Measurements from ENCODE around the gene MVB12B.

MVB12B gene

GRCh38 chr9:126380447-126380846 is 53.8 kb downstream of the MVB12B start:
- in situ Hi-C loops (cut with MboI; ENCODE audit: low sequenced_read_pairs): no loop called here

GRCh38 chr9:126381195-126381594 is 54.6 kb downstream of the MVB12B start:
- in situ Hi-C loops (cut with MboI; ENCODE audit: low sequenced_read_pairs): no loop called here

- in situ Hi-C loops (cut with MboI; ENCODE audit: low sequenced_read_pairs): no loop called here
Observed at GRCh38 chr9:126383406-126384046, 56.9 kb downstream of the MVB12B start.

- in situ Hi-C loops (cut with MboI; ENCODE audit: low sequenced_read_pairs): no loop called here
Observed at GRCh38 chr9:126384926-126385325, 58.3 kb downstream of the MVB12B start.

- in situ Hi-C loops (cut with MboI; ENCODE audit: low sequenced_read_pairs): no loop called here
Observed at GRCh38 chr9:126386088-126386487, 59.5 kb downstream of the MVB12B start.

GRCh38 chr9:126386776-126387175 is 60.1 kb downstream of the MVB12B start:
- in situ Hi-C loops (cut with MboI; ENCODE audit: low sequenced_read_pairs): no loop called here

GRCh38 chr9:126388964-126389708 is 62.5 kb downstream of the MVB12B start:
- in situ Hi-C loops (cut with MboI; ENCODE audit: low sequenced_read_pairs): no loop called here

GRCh38 chr9:126389992-126390391 is 63.4 kb downstream of the MVB12B start:
- in situ Hi-C loops (cut with MboI; ENCODE audit: low sequenced_read_pairs): no loop called here

- in situ Hi-C loops (cut with MboI; ENCODE audit: low sequenced_read_pairs): no loop called here
Observed at GRCh38 chr9:126390923-126391322, 64.3 kb downstream of the MVB12B start.

GRCh38 chr9:126391713-126392661 is 65.4 kb downstream of the MVB12B start:
- in situ Hi-C loops (cut with MboI; ENCODE audit: low sequenced_read_pairs): no loop called here

- in situ Hi-C loops (cut with MboI; ENCODE audit: low sequenced_read_pairs): no loop called here
Observed at GRCh38 chr9:126392662-126393371, 66.2 kb downstream of the MVB12B start.

GRCh38 chr9:126393876-126394275 is 67.2 kb downstream of the MVB12B start:
- in situ Hi-C loops (cut with MboI; ENCODE audit: low sequenced_read_pairs): no loop called here

GRCh38 chr9:126394802-126395201 is 68.2 kb downstream of the MVB12B start:
- in situ Hi-C loops (cut with MboI; ENCODE audit: low sequenced_read_pairs): no loop called here

GRCh38 chr9:126395439-126396212 is 69.0 kb downstream of the MVB12B start:
- in situ Hi-C loops (cut with MboI; ENCODE audit: low sequenced_read_pairs): no loop called here

GRCh38 chr9:126397056-126397455 is 70.4 kb downstream of the MVB12B start:
- in situ Hi-C loops (cut with MboI; ENCODE audit: low sequenced_read_pairs): no loop called here

- in situ Hi-C loops (cut with MboI; ENCODE audit: low sequenced_read_pairs): no loop called here
Observed at GRCh38 chr9:126398403-126399058, 71.9 kb downstream of the MVB12B start.

- in situ Hi-C loops (cut with MboI; ENCODE audit: low sequenced_read_pairs): no loop called here
Observed at GRCh38 chr9:126399251-126399650, 72.6 kb downstream of the MVB12B start.

GRCh38 chr9:126399789-126400188 is 73.2 kb downstream of the MVB12B start:
- in situ Hi-C loops (cut with MboI; ENCODE audit: low sequenced_read_pairs): no loop called here

- in situ Hi-C loops (cut with MboI; ENCODE audit: low sequenced_read_pairs): no loop called here
Observed at GRCh38 chr9:126400571-126400970, 73.9 kb downstream of the MVB12B start.

- in situ Hi-C loops (cut with MboI; ENCODE audit: low sequenced_read_pairs): no loop called here
Observed at GRCh38 chr9:126401107-126401506, 74.5 kb downstream of the MVB12B start.
